HepG2 (cell line): ENCODE measurements around the gene CASTOR1. TPM values are rescaled to one million over a fixed set of nuclear protein-coding genes. Genes with fewer than 3 reads are reported as not detected.
A peak's percentile ranks its signal among the peaks of the same experiment; 100 is the strongest.

Experiments
- DNMT3B ChIP-seq: conservative IDR thresholded peaks from 2 replicates; pipeline ENCODE4 v1.6.1; 2016; ENCODE audit warnings: missing biosample characterization, control low read depth
- GATAD2A ChIP-seq: IDR thresholded peaks from 2 replicates; pipeline ENCODE4 v1.6.1; 2016
- GPBP1L1 ChIP-seq: sonication (generic); formaldehyde crosslinking; IDR thresholded peaks from 2 replicates; pipeline ENCODE4 v1.5.0; 2020; ENCODE audit warnings: mild to moderate bottlenecking, missing genetic modification reagents
- KDM2A ChIP-seq: sonication (generic); formaldehyde crosslinking; IDR thresholded peaks from 2 replicates; pipeline ENCODE4 v1.4.0; 2020; ENCODE audit warnings: low read depth, missing genetic modification reagents, borderline replicate concordance
- MAFF ChIP-seq: IDR thresholded peaks from 2 replicates; pipeline ENCODE4 v1.6.1; 2011; ENCODE audit warnings: low read depth, low read length, improper control_type of control experiment
- NFRKB ChIP-seq: fragments of 450-650 bp; IDR thresholded peaks from 2 replicates; pipeline ENCODE4 v1.6.1; 2017
- NR2F6 ChIP-seq, 2 experiments: IDR thresholded peaks; 2 replicates each; pipeline ENCODE4 v1.6.1; 2016; ENCODE audit warnings: antibody characterized with exemption in 1 of 2, mild to moderate bottlenecking in 1 of 2
- RARA ChIP-seq: IDR thresholded peaks from 2 replicates; pipeline ENCODE4 v1.6.1; 2016; ENCODE audit warnings: missing genetic modification reagents, missing compliant biosample characterization
- RORA ChIP-seq: sonication (generic); formaldehyde crosslinking; IDR thresholded peaks from 2 replicates; pipeline ENCODE4 v1.5.0; 2020; ENCODE audit warnings: mild to moderate bottlenecking, missing genetic modification reagents, moderate library complexity
- THAP11 ChIP-seq: IDR thresholded peaks from 2 replicates; pipeline ENCODE4 v1.6.1; 2016; ENCODE audit warnings: missing biosample characterization, missing genetic modification reagents
- ZBTB33 ChIP-seq: sonication (generic); formaldehyde crosslinking; IDR thresholded peaks from 2 replicates; pipeline ENCODE4 v1.4.0; 2020; ENCODE audit warnings: missing genetic modification reagents
- ZNF263 ChIP-seq: sonication (generic); formaldehyde crosslinking; IDR thresholded peaks from 2 replicates; pipeline ENCODE4 v1.4.0; 2020; ENCODE audit warnings: missing genetic modification reagents
- ZNF687 ChIP-seq: sonication (generic); formaldehyde crosslinking; IDR thresholded peaks from 2 replicates; pipeline ENCODE4 v1.5.1; 2020; ENCODE audit warnings: mild to moderate bottlenecking, missing genetic modification reagents, moderate library complexity
- polyA plus RNA-seq, 8 experiments: library from polyadenylated mRNA; depleted of rRNA in 3 of 8; stranded (reverse) in 7 of 8; unstranded in 1 of 8; fragments of >200 nt; fragmentation: Illumina TruSeq in 4 of 8; extraction: Trizol in 4 of 8; gene quantifications; 2 replicates each; pipeline versions ENCODE4 v1.2.1 to v1.2.3, GENCODE V29; 2011 to 2016; ENCODE audit warnings: low read depth in 4 of 8, missing spikeins in 1 of 8, mixed read lengths in 1 of 8; ENCODE audit not compliant: insufficient read depth in 1 of 8
- total RNA-seq, 5 experiments: library from RNA; depleted of rRNA; stranded (reverse); fragments of >200 nt; fragmentation: Illumina TruSeq; extraction: Trizol; gene quantifications; 2 replicates each; pipeline ENCODE4 v1.2.3, GENCODE V29; 2016; ENCODE audit warnings: low read depth in 1 of 5
- TF ChIP-seq, protein P1 (sequence below): IDR thresholded peaks from 2 replicates; pipeline ENCODE4 v1.4.0; 2020; ENCODE audit warnings: mild to moderate bottlenecking, missing genetic modification reagents

Gene CASTOR1
- total and polyA plus RNA-seq, 2 of the 13 experiments (the other 11 are each of a cell fraction or from before 2014, with no cell fraction given) = 2.6 to 4.4 TPM

GRCh38 chr22:30291058-30291892 is 2.0 kb upstream of the CASTOR1 start (continued):
- TF ChIP-seq NFRKB = no peak
- peak; percentile 28; the same call in 1 of the 2 replicates for TF ChIP-seq MAFF
- TF ChIP-seq DNMT3B (CRISPR knock-in tag) = no peak
- TF ChIP-seq GPBP1L1 (CRISPR knock-in tag) = no peak
- TF ChIP-seq, protein P1, sequence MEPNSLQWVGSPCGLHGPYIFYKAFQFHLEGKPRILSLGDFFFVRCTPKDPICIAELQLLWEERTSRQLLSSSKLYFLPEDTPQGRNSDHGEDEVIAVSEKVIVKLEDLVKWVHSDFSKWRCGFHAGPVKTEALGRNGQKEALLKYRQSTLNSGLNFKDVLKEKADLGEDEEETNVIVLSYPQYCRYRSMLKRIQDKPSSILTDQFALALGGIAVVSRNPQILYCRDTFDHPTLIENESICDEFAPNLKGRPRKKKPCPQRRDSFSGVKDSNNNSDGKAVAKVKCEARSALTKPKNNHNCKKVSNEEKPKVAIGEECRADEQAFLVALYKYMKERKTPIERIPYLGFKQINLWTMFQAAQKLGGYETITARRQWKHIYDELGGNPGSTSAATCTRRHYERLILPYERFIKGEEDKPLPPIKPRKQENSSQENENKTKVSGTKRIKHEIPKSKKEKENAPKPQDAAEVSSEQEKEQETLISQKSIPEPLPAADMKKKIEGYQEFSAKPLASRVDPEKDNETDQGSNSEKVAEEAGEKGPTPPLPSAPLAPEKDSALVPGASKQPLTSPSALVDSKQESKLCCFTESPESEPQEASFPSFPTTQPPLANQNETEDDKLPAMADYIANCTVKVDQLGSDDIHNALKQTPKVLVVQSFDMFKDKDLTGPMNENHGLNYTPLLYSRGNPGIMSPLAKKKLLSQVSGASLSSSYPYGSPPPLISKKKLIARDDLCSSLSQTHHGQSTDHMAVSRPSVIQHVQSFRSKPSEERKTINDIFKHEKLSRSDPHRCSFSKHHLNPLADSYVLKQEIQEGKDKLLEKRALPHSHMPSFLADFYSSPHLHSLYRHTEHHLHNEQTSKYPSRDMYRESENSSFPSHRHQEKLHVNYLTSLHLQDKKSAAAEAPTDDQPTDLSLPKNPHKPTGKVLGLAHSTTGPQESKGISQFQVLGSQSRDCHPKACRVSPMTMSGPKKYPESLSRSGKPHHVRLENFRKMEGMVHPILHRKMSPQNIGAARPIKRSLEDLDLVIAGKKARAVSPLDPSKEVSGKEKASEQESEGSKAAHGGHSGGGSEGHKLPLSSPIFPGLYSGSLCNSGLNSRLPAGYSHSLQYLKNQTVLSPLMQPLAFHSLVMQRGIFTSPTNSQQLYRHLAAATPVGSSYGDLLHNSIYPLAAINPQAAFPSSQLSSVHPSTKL (CRISPR knock-in tag) = peak; percentile 47; the same call in 1 of the 2 replicates
- TF ChIP-seq GATAD2A (CRISPR knock-in tag) = 0 out of 2 replicates have a peak, but pooled peaks have one; percentile 22
- TF ChIP-seq RARA = peak; percentile 58; the same call in 1 of the 2 replicates
- TF ChIP-seq THAP11 = 0 out of 2 replicates have a peak, but pooled peaks have one; percentile 26
- TF ChIP-seq KDM2A (CRISPR knock-in tag) = 0 out of 2 replicates have a peak, but pooled peaks have one; percentile 30
- TF ChIP-seq ZNF263 (CRISPR knock-in tag) = peak; percentile 61; the same call in 1 of the 2 replicates
- peak; percentile 38; the same call in 1 of the 2 replicates for TF ChIP-seq ZNF687 (CRISPR knock-in tag)
- no peak for TF ChIP-seq RORA (CRISPR knock-in tag)
- peak; percentile 68; the same call in 1 of the 2 replicates for TF ChIP-seq ZBTB33 (CRISPR knock-in tag)
- TF ChIP-seq NR2F6 (IDR thresholded peaks at IDR 0.05) = no peak
- TF ChIP-seq NR2F6 (CRISPR knock-in tag; IDR thresholded peaks at IDR 0.05) = peak; percentile 46; the same call in 1 of the 2 replicates
